CD1c-positive myeloid dendritic cell (primary cell): Measurements from ENCODE around the gene ITGA3.
A peak's percentile ranks its signal among the peaks of the same experiment; 100 is the strongest.
"Not testable (repeated sequence)": the region's sequence is repeated elsewhere in the genome, so short reads cannot be mapped to it uniquely, and the experiment has no call there.

Experiments
- DNase-seq: peaks from one replicate; pipeline ENCODE4 v3.0.0-alpha.2; 2016; ENCODE audit errors: extremely low spot score

The ITGA3 gene

DNA sequence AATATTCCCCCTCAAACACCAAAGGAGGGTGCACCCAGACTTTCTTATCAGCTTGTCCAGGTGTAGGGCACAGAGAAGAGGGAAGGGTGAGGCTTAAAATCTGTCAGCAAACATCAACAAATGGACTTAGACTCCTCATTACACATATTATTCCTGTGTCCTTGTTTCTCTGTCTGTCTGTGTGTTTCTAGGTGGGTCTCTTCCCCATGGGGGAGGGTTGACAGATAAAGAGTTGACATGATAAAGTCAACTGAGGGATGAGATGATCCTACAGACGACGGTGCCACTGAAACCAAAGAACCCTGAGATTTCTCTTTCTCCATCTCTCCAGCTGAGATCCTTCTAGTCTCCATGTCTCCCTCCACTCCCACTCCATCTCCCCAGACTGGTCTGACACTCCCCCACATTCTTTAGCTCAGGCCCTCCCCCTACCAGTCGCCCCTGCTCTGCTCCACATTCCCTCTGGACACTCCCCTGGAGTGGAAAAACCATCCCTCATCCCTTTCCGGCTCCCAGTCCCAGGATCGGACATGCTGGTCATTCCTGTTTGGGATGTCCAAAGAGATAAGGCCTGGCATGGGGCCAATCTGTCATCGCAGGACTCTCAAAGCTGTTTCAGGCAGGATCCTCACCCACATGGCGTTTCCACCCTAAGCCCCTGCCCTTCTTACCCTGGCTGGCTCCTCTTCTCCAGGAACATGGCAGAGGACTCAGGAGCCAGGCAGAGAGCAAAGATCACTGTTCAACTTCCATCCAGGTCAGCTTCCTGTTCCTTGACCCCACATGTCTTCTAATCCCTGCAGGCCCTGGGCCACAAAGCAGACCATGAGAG lies 2.9 kb upstream of the ITGA3 start:
- no peak for DNase-seq

DNA sequence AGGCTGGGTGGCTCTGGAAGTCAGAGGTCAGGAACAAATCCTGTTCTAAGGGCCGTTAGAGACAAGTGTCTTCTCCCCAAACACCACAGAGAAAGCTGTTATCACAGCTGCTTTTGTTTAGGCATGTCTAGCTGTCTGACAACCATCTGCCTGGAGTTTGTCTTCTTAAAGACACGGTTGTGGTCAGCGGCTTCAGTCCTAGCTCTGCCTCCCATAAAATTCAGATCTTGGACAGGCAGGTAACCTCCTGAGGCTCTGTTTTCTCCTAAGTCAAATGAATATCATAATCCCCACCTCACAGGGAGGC lies 2.3 kb upstream of the ITGA3 start:
- DNase-seq: no peak

GRCh38 chr17:50055055-50055425 lies 870 bp upstream of the ITGA3 start:
- DNase-seq: no peak

- peak; percentile 15 for DNase-seq
Observed at GRCh38 chr17:50056217-50056960, 479 bp downstream of the ITGA3 start.

- DNase-seq: no peak
Observed at GRCh38 chr17:50056961-50057330, 1.0 kb downstream of the ITGA3 start.

DNA sequence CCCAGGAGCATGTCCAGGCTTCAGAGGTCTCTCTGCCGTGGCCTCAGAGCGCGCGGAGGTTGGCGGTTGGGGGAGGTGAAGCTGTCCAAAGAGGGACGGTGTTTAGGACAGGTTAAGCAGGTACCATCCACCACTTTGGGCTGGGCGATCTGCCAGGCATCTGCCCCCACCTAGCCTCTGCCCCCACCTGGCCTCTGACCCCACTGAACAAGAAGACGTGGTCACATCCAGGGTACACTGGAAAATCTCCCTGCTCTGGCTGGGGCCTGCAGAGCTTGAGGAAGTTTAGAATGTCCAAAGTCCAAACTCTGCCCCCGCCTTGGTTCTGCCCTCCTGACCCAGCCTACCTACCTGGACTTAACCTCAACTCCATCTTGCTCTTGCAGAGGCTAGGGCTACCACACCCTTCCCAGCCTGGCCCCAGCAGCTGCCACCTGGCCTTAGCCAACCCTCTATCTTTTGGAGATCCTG lies 1.6 kb downstream of the ITGA3 start:
- no peak for DNase-seq

- no peak for DNase-seq
Observed at GRCh38 chr17:50058296-50058953, 2.5 kb downstream of the ITGA3 start.

DNA sequence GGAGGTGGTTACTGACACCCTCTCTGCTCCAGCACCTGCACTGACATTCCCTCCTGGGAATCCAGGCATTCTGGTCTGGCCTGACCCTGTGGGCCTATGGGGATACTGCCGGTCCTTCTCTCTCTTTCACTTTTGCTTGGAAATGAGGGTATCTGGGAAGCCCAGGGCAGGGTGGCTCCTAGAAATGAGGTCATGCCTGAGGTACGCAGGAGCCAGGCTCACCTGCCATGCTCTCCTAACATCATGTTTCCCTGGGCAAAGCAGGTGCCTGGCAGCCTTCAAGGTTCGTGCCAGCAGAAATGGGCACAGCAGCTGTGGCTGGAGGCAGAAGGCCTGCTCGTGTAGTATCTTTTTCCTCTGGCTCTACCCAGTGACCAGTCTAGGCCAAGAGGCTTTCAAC lies 3.3 kb downstream of the ITGA3 start:
- DNase-seq: no peak

DNA sequence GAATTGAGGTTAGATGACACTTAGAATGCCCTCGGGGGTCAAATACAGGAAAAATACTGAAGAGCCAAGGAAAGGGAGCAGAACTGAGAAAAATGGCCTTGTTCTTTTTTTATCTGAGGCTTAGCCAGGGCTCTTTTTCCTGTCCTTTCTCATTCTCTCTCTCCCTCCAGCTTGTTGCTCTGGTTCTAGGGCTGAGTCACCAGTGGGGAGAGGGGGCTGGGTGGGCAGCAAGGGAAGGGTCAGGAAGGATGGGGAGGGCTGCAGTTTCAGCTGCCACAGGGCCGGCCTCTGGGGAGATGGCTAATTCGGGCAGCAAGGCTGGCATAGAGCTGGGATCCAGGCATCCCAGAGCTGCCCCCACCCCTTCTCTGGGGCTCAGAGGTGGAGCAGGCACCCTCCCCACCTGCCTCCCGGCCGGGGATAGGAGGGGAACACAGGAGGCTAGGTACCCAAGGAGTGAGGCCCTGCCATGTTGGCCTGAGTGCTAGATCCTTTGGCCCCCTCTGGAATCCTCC lies 3.9 kb downstream of the ITGA3 start:
- DNase-seq: no peak

DNA sequence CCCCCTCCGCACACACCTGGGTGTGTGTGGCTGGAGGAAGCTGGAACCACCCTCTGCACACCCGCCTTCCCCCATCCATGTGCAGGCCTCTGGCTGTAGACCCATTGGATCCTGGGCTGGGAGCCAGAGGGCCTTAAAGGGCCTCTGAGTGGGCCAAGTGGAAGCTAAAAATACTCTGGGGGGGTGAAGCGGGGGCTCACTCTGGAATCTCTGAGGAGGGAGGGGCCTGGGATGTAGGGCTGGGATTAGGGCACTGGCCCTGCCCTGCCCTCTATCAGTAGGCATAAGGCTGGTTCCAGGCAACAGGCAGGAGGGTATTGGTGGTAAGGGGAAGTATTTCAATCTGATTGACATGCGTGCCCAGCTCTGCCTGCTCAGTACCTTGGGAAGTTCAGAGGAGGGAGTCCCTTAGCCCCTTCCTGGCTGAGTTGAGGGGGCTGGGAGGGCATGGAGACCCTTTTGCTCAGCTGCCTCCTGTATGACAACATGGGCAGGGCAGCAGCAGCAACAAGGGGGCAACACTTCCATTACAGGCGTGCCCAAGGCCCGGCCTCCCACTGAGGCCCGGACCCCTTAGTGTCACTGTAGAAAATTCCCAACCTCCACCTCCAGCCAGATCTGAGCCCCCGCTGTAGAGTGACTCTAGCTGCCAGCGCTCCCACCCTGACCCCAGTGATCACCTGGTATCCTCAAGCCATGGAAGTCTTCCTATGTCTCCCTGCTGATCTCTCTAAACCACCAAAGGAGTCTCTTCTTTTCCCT lies 5.2 kb downstream of the ITGA3 start:
- DNase-seq: no peak

DNA sequence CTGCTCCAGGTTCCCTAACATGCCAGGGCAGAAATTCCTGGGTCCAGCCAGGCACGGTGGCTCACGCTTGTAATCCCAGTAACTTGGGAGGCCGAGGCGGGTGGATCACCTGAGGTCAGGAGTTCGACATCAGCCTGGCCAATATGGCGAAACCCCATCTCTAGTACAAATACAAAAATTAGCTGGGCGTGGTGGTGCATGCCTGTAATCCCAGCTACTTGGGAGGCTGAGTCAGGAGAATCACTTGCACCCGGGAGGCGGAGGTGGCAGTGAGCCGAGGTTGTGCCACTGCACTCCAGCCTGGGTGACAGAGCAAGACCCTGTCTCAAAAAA lies 5.8 kb downstream of the ITGA3 start:
- DNase-seq: not testable (repeated sequence)

GRCh38 chr17:50062293-50063243 lies 6.7 kb downstream of the ITGA3 start:
- DNase-seq: peak; percentile 19

- peak; percentile 23 for DNase-seq
Observed at GRCh38 chr17:50063561-50064252, 7.8 kb downstream of the ITGA3 start.

DNA sequence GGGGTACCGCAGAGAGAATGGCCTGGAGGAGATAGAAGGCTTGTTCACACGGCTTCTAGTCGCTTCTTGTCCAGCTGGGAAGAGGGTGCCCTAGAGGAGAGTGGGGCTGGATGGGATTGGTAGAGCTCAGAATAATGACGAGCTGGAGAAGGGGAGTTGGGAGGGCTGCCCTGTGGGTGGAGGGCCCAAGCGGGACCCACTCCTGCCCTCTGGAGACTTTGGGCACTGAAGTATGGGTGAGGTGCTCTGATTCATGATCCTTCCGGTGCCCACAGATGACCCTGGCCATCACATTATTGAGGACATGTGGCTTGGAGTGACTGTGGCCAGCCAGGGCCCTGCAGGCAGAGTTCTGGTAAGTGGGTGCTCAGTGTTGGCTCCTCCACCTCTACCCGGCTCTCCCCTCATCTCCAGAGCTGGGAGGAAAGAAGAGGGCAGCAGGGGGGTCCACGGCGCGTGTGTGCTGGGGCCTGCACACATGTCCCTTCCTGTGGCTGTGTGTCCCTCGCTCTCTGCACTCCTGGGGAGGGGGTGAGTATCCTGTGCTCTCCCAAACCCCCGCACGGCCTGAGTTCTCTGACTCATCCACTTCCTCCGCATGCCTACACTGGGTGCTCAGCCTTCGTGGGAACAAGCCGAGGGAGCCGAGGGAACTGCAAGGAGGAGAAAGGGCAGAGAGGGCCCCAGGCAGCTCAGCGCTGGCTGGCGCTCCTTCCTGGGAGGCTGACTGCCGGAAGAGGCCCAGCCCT lies 8.5 kb downstream of the ITGA3 start:
- DNase-seq: peak; percentile 81

DNA sequence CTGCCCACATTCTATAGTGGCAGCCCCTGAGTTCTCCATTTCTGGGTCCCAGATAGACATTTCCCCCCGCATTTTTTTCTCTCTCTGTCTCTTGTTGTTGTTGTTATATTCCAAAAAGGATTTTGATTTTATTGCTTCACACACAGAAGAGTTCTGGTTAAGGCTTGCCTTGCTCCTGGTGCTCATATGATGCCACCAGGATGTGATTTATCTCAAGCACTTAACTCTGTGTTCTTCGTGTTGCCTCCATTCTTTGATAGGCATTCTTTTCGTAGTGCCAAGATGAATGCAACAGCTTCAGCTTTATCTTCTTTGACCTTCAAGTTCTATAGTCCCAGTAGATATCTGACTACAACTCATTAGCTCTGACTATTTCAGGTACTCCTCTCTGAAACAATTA lies 9.1 kb downstream of the ITGA3 start:
- DNase-seq: no peak

DNA sequence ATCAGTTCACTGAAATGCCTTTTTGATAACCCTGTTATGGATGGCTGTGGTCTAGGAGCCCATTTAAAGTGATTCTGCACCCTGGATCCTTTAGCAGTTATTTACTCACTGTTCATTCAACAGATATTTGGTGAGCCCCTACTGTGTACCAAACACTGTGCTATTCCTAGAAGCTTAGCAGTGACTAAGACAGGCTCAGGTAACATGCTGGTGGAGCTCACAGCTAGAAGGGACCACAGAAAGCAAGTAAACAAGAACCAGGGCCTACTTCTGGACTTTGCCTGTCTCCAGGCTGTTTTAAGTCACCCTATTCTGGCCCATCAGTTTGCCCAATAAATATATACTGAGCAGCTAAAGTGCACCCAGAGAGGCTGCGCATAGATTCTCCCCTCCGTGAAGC lies 11.1 kb downstream of the ITGA3 start:
- DNase-seq: no peak

- DNase-seq: no peak
Observed at GRCh38 chr17:50067996-50068395, 12.1 kb downstream of the ITGA3 start.

GRCh38 chr17:50070908-50071680 lies 15.2 kb downstream of the ITGA3 start:
- no peak for DNase-seq

DNA sequence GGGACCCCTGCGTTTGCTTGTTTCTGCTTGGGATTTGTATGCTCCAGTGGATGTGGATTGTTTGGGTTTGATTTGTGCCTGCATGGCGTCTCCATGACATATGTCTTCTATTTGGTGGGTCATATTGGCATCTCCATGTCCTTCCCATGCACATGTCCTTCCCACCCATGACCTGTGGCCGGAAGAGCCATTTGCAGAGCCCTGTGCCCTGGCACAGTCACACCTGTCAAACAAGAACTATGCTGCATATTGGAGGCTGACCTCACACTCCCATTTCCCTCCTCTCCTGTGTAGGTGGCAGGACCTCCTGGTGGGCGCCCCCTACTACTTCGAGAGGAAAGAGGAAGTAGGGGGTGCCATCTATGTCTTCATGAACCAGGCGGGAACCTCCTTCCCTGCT lies 15.8 kb downstream of the ITGA3 start:
- DNase-seq: no peak
